Cardiac muscle cell (in vitro differentiated cells and primary cell): Measurements from ENCODE around the gene NPLOC4. TPM values are rescaled to one million over a fixed set of nuclear protein-coding genes. Genes with fewer than 3 reads are reported as not detected.

Source experiments
- DNase-seq, 2 donors: peaks; one replicate each; pipeline versions ENCODE4 v3.0.0 to v3.0.0-alpha.2; 2010 to 2017; ENCODE audit warnings: low read depth in 1 of 2, low spot score in 1 of 2
- H3K27ac ChIP-seq: fragments of 200-600 bp; sonication (generic); 2 replicates; pipeline ENCODE4 v1.5.1; 2016
- H3K27me3 ChIP-seq: fragments of 200-600 bp; sonication (generic); 2 replicates; pipeline ENCODE4 v1.6.0; 2016; ENCODE audit warnings: control low read depth
- H3K36me3 ChIP-seq: fragments of 200-600 bp; sonication (generic); 2 replicates; pipeline ENCODE4 v1.5.1; 2016; ENCODE audit warnings: control low read depth
- H3K4me1 ChIP-seq: fragments of 200-600 bp; sonication (generic); 2 replicates; pipeline ENCODE4 v1.8.1; 2017; ENCODE audit warnings: low read depth, mild to moderate bottlenecking, mixed run types
- H3K4me3 ChIP-seq: fragments of 200-600 bp; sonication (generic); 2 replicates; pipeline ENCODE4 v1.5.1; 2016; ENCODE audit warnings: mild to moderate bottlenecking
- H3K9me3 ChIP-seq: fragments of 200-600 bp; sonication (generic); 2 replicates; pipeline ENCODE4 v1.5.1; 2017; ENCODE audit warnings: low read depth, mild to moderate bottlenecking, control low read depth
- polyA plus RNA-seq: library from polyadenylated mRNA; unstranded; fragments of >200 nt; fragmentation: Nextera tagmentation; extraction: Ambion mirVana; gene quantifications from 2 replicates; pipeline ENCODE4 v1.2.1, GENCODE V29; 2016
- total RNA-seq: library from RNA; depleted of rRNA; stranded (reverse); fragments of >200 nt; gene quantifications from 2 replicates; pipeline ENCODE4 v1.2.3, GENCODE V29; 2016
- TF ChIP-seq, protein P1 (sequence below): IDR thresholded peaks from 2 replicates; pipeline ENCODE4 v1.5.1; 2012; ENCODE audit warnings: low read depth, mild to moderate bottlenecking, low read length

NPLOC4 gene
- total and polyA plus RNA-seq, 2 experiments from 2014 or later = 51.5 to 53.8 TPM

GRCh38 chr17:81601525-81602120 lies 35.3 kb downstream of the NPLOC4 start:
- no peak overlapping the region for H3K4me3 ChIP-seq
- no peaks in the 10 kb centered on the region for H3K4me1 ChIP-seq
- H3K36me3 ChIP-seq = peaks cover 54% of the 10 kb centered on the region
- no peaks in the 10 kb centered on the region for H3K9me3 ChIP-seq
- TF ChIP-seq, protein P1, sequence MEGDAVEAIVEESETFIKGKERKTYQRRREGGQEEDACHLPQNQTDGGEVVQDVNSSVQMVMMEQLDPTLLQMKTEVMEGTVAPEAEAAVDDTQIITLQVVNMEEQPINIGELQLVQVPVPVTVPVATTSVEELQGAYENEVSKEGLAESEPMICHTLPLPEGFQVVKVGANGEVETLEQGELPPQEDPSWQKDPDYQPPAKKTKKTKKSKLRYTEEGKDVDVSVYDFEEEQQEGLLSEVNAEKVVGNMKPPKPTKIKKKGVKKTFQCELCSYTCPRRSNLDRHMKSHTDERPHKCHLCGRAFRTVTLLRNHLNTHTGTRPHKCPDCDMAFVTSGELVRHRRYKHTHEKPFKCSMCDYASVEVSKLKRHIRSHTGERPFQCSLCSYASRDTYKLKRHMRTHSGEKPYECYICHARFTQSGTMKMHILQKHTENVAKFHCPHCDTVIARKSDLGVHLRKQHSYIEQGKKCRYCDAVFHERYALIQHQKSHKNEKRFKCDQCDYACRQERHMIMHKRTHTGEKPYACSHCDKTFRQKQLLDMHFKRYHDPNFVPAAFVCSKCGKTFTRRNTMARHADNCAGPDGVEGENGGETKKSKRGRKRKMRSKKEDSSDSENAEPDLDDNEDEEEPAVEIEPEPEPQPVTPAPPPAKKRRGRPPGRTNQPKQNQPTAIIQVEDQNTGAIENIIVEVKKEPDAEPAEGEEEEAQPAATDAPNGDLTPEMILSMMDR = peak; percentile 82
- H3K27ac ChIP-seq = no peak overlapping the region
- peak; percentile 71 to 86 for DNase-seq
- no peaks in the 10 kb centered on the region for H3K27me3 ChIP-seq

GRCh38 chr17:81599719-81600486 lies 37.0 kb downstream of the NPLOC4 start:
- Histone ChIP-seq H3K4me3 (no peak overlapping the region), H3K9me3 (no peaks in the 10 kb centered on the region), H3K27ac (no peak overlapping the region), H3K36me3 (peaks cover 59% of the 10 kb centered on the region), H3K4me1 (no peaks in the 10 kb centered on the region), H3K27me3 (no peaks in the 10 kb centered on the region)
- TF ChIP-seq, protein P1 = no peak
- no peak for DNase-seq

DNA sequence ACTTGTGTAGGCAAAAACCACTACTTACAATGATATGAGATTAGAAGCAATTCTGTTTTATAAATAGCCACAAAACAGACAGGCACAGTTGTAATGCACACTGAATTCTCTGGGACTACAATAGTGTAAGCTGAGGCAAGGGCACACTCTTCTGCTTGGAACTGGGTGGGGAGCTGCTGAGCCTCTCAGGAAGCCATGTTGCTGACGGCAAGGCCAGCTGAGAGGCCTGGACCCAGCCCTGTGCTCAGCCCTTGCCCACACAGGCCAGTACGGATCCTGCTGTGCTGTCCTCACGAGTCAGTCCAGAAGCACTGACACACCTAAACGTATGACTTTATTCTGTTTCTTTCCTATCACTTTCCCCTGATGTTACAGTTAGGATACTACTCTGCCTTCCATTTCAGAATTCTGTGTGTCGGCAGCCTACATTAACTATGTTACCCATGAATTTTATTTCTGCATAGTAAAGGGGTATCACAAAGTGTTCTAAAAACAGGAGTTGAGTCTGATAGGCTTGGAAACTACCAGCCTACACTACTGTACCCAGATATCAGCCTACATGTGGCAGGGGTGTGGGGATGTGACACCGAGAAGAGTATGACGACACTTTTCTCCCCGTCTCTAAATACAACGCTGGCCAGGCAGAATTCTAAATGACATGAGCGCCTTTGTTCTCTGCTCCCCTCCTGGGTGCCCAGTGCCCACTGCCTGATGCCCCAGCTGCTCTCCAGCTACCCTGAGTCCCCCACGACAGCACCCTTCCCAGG lies 43.6 kb downstream of the NPLOC4 start:
- H3K27me3 ChIP-seq = no peaks in the 10 kb centered on the region
- H3K4me3 ChIP-seq = no peak overlapping the region
- H3K9me3 ChIP-seq = no peaks in the 10 kb centered on the region
- H3K4me1 ChIP-seq = no peaks in the 10 kb centered on the region
- peaks cover 63% of the 10 kb centered on the region for H3K36me3 ChIP-seq
- no peak for DNase-seq
- no peak overlapping the region for H3K27ac ChIP-seq
- TF ChIP-seq, protein P1 = no peak

- no peak overlapping the region for H3K4me3 ChIP-seq
- TF ChIP-seq, protein P1 = no peak
- peaks cover 67% of the 10 kb centered on the region for H3K36me3 ChIP-seq
- no peaks in the 10 kb centered on the region for H3K4me1 ChIP-seq
- DNase-seq = no peak
- H3K9me3 ChIP-seq = no peaks in the 10 kb centered on the region
- H3K27ac ChIP-seq = no peak overlapping the region
- H3K27me3 ChIP-seq = no peaks in the 10 kb centered on the region
These were observed 44.9 kb downstream of the NPLOC4 start for GRCh38 chr17:81591971-81592370.

DNA sequence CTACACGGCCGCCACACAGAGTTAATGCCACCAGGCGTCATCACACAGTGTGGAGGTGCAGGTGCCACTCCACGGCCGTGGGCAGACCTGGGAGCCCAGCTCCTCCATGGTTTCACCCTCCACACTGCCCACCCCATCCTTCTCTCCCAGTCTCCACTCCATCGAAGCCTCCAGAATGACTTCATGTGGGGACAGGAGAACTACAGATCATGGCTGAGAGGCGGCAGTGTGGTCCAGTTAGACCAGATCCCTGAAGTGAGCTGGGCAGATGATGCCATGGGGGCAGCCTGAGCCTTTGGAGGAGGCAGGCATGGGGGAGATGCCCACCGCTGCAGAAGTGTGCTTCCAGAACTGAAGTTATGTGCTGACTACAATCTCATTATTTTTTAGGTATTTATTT lies 46.8 kb downstream of the NPLOC4 start:
- DNase-seq = no peak
- Histone ChIP-seq H3K27ac (no peak overlapping the region), H3K27me3 (no peaks in the 10 kb centered on the region), H3K4me1 (no peaks in the 10 kb centered on the region), H3K9me3 (no peaks in the 10 kb centered on the region), H3K4me3 (no peak overlapping the region), H3K36me3 (peaks cover 64% of the 10 kb centered on the region)
- TF ChIP-seq, protein P1 = no peak
